ENCODE results near the gene RFX2.

RFX2 gene

GRCh38 chr19:6003976-6004375, 106.3 kb downstream of the RFX2 start:
- Histone ChIP-seq H3K79me2 (ENCODE audit: insufficient read depth, low read length) (no peaks in the 10 kb centered on the region), H3F3A (ENCODE audit: insufficient read depth) (no peaks in the 10 kb centered on the region), H3K9me3 (ENCODE audit: insufficient read depth, low read length) (no peaks in the 10 kb centered on the region), H3K36me3 (ENCODE audit: low read length) (no peaks in the 10 kb centered on the region), H4K20me1 (ENCODE audit: low read depth, low read length) (no peaks in the 10 kb centered on the region), H2AFZ (ENCODE audit: low read depth, low read length, severe bottlenecking) (no peak overlapping the region), H3K27ac (ENCODE audit: low read depth, low read length) (no peak overlapping the region), H3K27me3 (ENCODE audit: low read length) (no peaks in the 10 kb centered on the region), H3K4me3 (ENCODE audit: insufficient read depth, low read length, poor library complexity, severe bottlenecking) (no peak overlapping the region), H3K9me2 (replicated peaks; ENCODE audit: insufficient read depth, low read length) (no peaks in the 10 kb centered on the region), H3K9ac (ENCODE audit: low read length) (no peak overlapping the region), H3K4me2 (ENCODE audit: low read depth, low read length, poor library complexity, severe bottlenecking) (no peak overlapping the region)
- TF ChIP-seq, protein P1, sequence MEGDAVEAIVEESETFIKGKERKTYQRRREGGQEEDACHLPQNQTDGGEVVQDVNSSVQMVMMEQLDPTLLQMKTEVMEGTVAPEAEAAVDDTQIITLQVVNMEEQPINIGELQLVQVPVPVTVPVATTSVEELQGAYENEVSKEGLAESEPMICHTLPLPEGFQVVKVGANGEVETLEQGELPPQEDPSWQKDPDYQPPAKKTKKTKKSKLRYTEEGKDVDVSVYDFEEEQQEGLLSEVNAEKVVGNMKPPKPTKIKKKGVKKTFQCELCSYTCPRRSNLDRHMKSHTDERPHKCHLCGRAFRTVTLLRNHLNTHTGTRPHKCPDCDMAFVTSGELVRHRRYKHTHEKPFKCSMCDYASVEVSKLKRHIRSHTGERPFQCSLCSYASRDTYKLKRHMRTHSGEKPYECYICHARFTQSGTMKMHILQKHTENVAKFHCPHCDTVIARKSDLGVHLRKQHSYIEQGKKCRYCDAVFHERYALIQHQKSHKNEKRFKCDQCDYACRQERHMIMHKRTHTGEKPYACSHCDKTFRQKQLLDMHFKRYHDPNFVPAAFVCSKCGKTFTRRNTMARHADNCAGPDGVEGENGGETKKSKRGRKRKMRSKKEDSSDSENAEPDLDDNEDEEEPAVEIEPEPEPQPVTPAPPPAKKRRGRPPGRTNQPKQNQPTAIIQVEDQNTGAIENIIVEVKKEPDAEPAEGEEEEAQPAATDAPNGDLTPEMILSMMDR (IDR thresholded peaks at IDR 0.05; ENCODE audit: insufficient read depth, low read length, poor library complexity, severe bottlenecking), result no peak
- no peak for TF ChIP-seq EZH2phosphoT487 (conservative IDR thresholded peaks at IDR 0.05; ENCODE audit: low read length)

- Histone ChIP-seq H3K27ac (ENCODE audit: low read depth, low read length) (no peak overlapping the region), H4K20me1 (ENCODE audit: low read depth, low read length) (no peaks in the 10 kb centered on the region), H3K9me2 (replicated peaks; ENCODE audit: insufficient read depth, low read length) (no peaks in the 10 kb centered on the region), H3K79me2 (ENCODE audit: insufficient read depth, low read length) (no peaks in the 10 kb centered on the region), H3F3A (ENCODE audit: insufficient read depth) (no peaks in the 10 kb centered on the region), H3K9ac (ENCODE audit: low read length) (no peak overlapping the region), H2AFZ (ENCODE audit: low read depth, low read length, severe bottlenecking) (no peak overlapping the region), H3K4me2 (ENCODE audit: low read depth, low read length, poor library complexity, severe bottlenecking) (no peak overlapping the region), H3K4me3 (ENCODE audit: insufficient read depth, low read length, poor library complexity, severe bottlenecking) (no peak overlapping the region), H3K36me3 (ENCODE audit: low read length) (no peaks in the 10 kb centered on the region), H3K9me3 (ENCODE audit: insufficient read depth, low read length) (no peaks in the 10 kb centered on the region), H3K27me3 (ENCODE audit: low read length) (no peaks in the 10 kb centered on the region)
- TF ChIP-seq EZH2phosphoT487 (conservative IDR thresholded peaks at IDR 0.05; ENCODE audit: low read length), result no peak
- TF ChIP-seq, protein P1 (IDR thresholded peaks at IDR 0.05; ENCODE audit: insufficient read depth, low read length, poor library complexity, severe bottlenecking), result no peak
Measured at GRCh38 chr19:6002591-6002990, 107.7 kb downstream of the RFX2 start.

DNA sequence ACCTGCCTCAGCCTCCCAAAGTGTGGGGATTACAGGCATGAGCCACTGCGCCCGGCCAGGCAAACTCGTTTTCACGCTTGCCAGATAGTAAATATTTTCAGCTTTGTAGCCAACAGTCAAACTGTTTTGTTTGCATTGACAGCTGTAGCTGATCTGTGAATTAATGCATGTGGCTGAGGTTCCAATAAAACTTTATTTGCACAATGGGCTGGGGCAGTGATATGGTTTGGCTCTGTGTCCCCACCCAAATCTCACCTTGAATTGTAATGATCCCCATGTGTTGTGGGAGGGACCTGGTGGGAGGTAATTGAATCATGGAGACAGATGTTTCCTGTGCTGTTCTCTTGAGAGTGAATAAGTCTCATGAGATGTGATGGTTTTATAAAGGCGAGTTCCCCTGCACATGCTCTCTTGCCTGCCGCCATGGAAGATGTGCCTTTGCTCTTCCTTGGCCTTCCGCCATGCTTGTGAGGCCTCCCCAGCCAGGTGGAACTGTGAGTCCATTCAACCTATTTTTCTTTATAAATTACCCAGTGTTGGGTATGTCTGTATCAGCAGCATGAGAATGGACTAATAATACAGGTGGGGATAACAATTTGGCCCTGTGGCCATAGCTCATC, 110.0 kb downstream of the RFX2 start:
- Histone ChIP-seq H3K27ac (ENCODE audit: low read depth, low read length) (no peak overlapping the region), H3K9me3 (ENCODE audit: insufficient read depth, low read length) (no peaks in the 10 kb centered on the region), H3F3A (ENCODE audit: insufficient read depth) (no peaks in the 10 kb centered on the region), H3K9me2 (replicated peaks; ENCODE audit: insufficient read depth, low read length) (no peaks in the 10 kb centered on the region), H3K27me3 (ENCODE audit: low read length) (no peaks in the 10 kb centered on the region), H3K79me2 (ENCODE audit: insufficient read depth, low read length) (no peaks in the 10 kb centered on the region), H3K36me3 (ENCODE audit: low read length) (no peaks in the 10 kb centered on the region), H3K4me2 (ENCODE audit: low read depth, low read length, poor library complexity, severe bottlenecking) (no peak overlapping the region), H4K20me1 (ENCODE audit: low read depth, low read length) (no peaks in the 10 kb centered on the region), H3K4me3 (ENCODE audit: insufficient read depth, low read length, poor library complexity, severe bottlenecking) (no peak overlapping the region), H2AFZ (ENCODE audit: low read depth, low read length, severe bottlenecking) (no peak overlapping the region), H3K9ac (ENCODE audit: low read length) (no peak overlapping the region)
- TF ChIP-seq, protein P1 (IDR thresholded peaks at IDR 0.05; ENCODE audit: insufficient read depth, low read length, poor library complexity, severe bottlenecking), result no peak
